HEK293 (cell line): ENCODE results near the gene DNAJB5.

Source experiments
- CTCF ChIA-PET: fragments of 350-600 bp; formaldehyde crosslinking; extraction: SDS; loops from one replicate; lab custom pipeline; 2021; ENCODE audit warnings: antibody characterized with exemption; lab: Yijun Ruan, JAX
- POLR2A ChIA-PET: fragments of 300-600 bp; formaldehyde crosslinking; extraction: SDS; loops from one replicate; lab custom pipeline; 2020; ENCODE audit warnings: antibody characterized with exemption, inconsistent platforms; lab: Yijun Ruan, JAX
- H3K27ac ChIP-seq: fragments of 200-500 bp; sonication (Bioruptor generic); 2 replicates; pipeline ENCODE4 v1.5.1; 2014; ENCODE audit warnings: low read depth, low read length, control low read depth, inconsistent platforms; ENCODE audit errors: extremely low read depth
- H3K36me3 ChIP-seq, 2 experiments: fragments of 200-500 bp in 1 of 2; sonication (Bioruptor generic) in 1 of 2; 1 replicate in 1 of 2; 2 replicates in 1 of 2; pipeline ENCODE4 v1.5.1; 2014 to 2017; ENCODE audit warnings: inconsistent platforms in 2 of 2, low read length in 2 of 2; ENCODE audit not compliant: control insufficient read depth in 2 of 2, insufficient read depth in 1 of 2
- H3K4me1 ChIP-seq: fragments of 200-500 bp; sonication (Bioruptor generic); 2 replicates; pipeline ENCODE4 v1.5.1; 2014; ENCODE audit warnings: mild to moderate bottlenecking, low read length, inconsistent platforms; ENCODE audit not compliant: control insufficient read depth, insufficient read depth
- H3K4me3 ChIP-seq: 2 replicates; pipeline ENCODE4 v1.5.1; 2011; ENCODE audit warnings: low read depth, mild to moderate bottlenecking, control low read depth, low read length, moderate library complexity
- H3K9me3 ChIP-seq: fragments of 200-500 bp; sonication (Bioruptor generic); 2 replicates; pipeline ENCODE4 v1.5.1; 2014; ENCODE audit warnings: low read depth, low read length, inconsistent platforms; ENCODE audit not compliant: control insufficient read depth, insufficient read depth
- BCL11B ChIP-seq: fragments of 450-650 bp; formaldehyde crosslinking; IDR thresholded peaks from 2 replicates; pipeline ENCODE4 v1.5.1; 2016; ENCODE audit warnings: low read depth, missing biosample characterization, missing genetic modification characterization
- REPIN1 ChIP-seq: fragments of 450-650 bp; formaldehyde crosslinking; IDR thresholded peaks from 2 replicates; pipeline ENCODE4 v1.5.1; 2017; ENCODE audit warnings: missing biosample characterization, missing genetic modification characterization, low read depth
- YY1 ChIP-seq: fragments of 450-650 bp; formaldehyde crosslinking; IDR thresholded peaks from 2 replicates; pipeline ENCODE4 v1.5.1; 2018; ENCODE audit warnings: missing biosample characterization, missing genetic modification characterization
- ZBTB20 ChIP-seq: fragments of 450-650 bp; formaldehyde crosslinking; IDR thresholded peaks from 2 replicates; pipeline ENCODE4 v1.5.1; 2016; ENCODE audit warnings: missing biosample characterization, missing genetic modification characterization
- ZFP3 ChIP-seq: fragments of 450-650 bp; formaldehyde crosslinking; IDR thresholded peaks from 2 replicates; pipeline ENCODE4 v1.5.1; 2016; ENCODE audit warnings: low read depth, missing biosample characterization, missing genetic modification characterization
- ZIC2 ChIP-seq: fragments of 450-650 bp; formaldehyde crosslinking; IDR thresholded peaks from 2 replicates; pipeline ENCODE4 v1.5.1; 2016; ENCODE audit warnings: missing biosample characterization, missing genetic modification characterization
- ZNF157 ChIP-seq: fragments of 450-650 bp; formaldehyde crosslinking; IDR thresholded peaks from 2 replicates; pipeline ENCODE4 v1.5.1; 2016; ENCODE audit warnings: missing biosample characterization, missing genetic modification characterization
- ZNF433 ChIP-seq: fragments of 450-650 bp; formaldehyde crosslinking; IDR thresholded peaks from 2 replicates; pipeline ENCODE4 v1.5.1; 2016; ENCODE audit warnings: missing biosample characterization, missing genetic modification characterization, low read depth
- ZNF48 ChIP-seq: fragments of 450-650 bp; formaldehyde crosslinking; IDR thresholded peaks from 2 replicates; pipeline ENCODE4 v1.5.1; 2016; ENCODE audit warnings: missing biosample characterization, missing genetic modification characterization
- ZNF571 ChIP-seq: fragments of 450-650 bp; formaldehyde crosslinking; IDR thresholded peaks from 2 replicates; pipeline ENCODE4 v1.5.0; 2017; ENCODE audit warnings: missing biosample characterization, missing genetic modification characterization
- ZNF585B ChIP-seq: fragments of 450-650 bp; formaldehyde crosslinking; IDR thresholded peaks from 2 replicates; pipeline ENCODE4 v1.5.1; 2016; ENCODE audit warnings: missing biosample characterization, missing genetic modification characterization
- ZNF596 ChIP-seq: fragments of 450-650 bp; IDR thresholded peaks from 2 replicates; pipeline ENCODE4 v1.5.0; 2018; ENCODE audit warnings: missing biosample characterization, mild to moderate bottlenecking, missing genetic modification characterization, moderate library complexity
- ZNF600 ChIP-seq: fragments of 450-650 bp; formaldehyde crosslinking; IDR thresholded peaks from 2 replicates; pipeline ENCODE4 v1.5.1; 2016; ENCODE audit warnings: missing biosample characterization, missing genetic modification characterization
- ZNF621 ChIP-seq: fragments of 450-650 bp; formaldehyde crosslinking; IDR thresholded peaks from 2 replicates; pipeline ENCODE4 v1.5.1; 2017; ENCODE audit warnings: missing biosample characterization, missing genetic modification characterization
- ZNF624 ChIP-seq: fragments of 450-650 bp; formaldehyde crosslinking; IDR thresholded peaks from 2 replicates; pipeline ENCODE4 v1.5.1; 2017; ENCODE audit warnings: missing biosample characterization, missing genetic modification characterization
- ZNF664 ChIP-seq: fragments of 450-650 bp; formaldehyde crosslinking; IDR thresholded peaks from 2 replicates; pipeline ENCODE4 v1.5.1; 2016; ENCODE audit warnings: missing biosample characterization, missing genetic modification characterization
- ZNF677 ChIP-seq: fragments of 450-650 bp; IDR thresholded peaks from 2 replicates; pipeline ENCODE4 v1.5.0; 2018; ENCODE audit warnings: missing biosample characterization, mild to moderate bottlenecking, missing genetic modification characterization, moderate library complexity
- ZNF843 ChIP-seq: fragments of 450-650 bp; formaldehyde crosslinking; IDR thresholded peaks from 2 replicates; pipeline ENCODE4 v1.5.1; 2016; ENCODE audit warnings: missing biosample characterization, missing genetic modification characterization
- ZXDB ChIP-seq: fragments of 450-650 bp; formaldehyde crosslinking; IDR thresholded peaks from 2 replicates; pipeline ENCODE4 v1.5.1; 2016; ENCODE audit warnings: missing biosample characterization, missing genetic modification characterization
- TF ChIP-seq, protein P1 (sequence below): fragments of 450-650 bp; formaldehyde crosslinking; IDR thresholded peaks from 2 replicates; pipeline ENCODE4 v1.5.1; 2016; ENCODE audit warnings: missing biosample characterization, missing genetic modification characterization
- TF ChIP-seq, protein P2 (sequence below): fragments of 450-650 bp; formaldehyde crosslinking; IDR thresholded peaks from 2 replicates; pipeline ENCODE4 v1.5.1; 2016; ENCODE audit warnings: missing biosample characterization, missing genetic modification characterization
- TF ChIP-seq, protein P3 (sequence below): sonication (generic); formaldehyde crosslinking; IDR thresholded peaks from 2 replicates; pipeline ENCODE4 v1.8.1; 2022; ENCODE audit warnings: mild to moderate bottlenecking, moderate library complexity, missing genetic modification reagents

Gene DNAJB5

DNA sequence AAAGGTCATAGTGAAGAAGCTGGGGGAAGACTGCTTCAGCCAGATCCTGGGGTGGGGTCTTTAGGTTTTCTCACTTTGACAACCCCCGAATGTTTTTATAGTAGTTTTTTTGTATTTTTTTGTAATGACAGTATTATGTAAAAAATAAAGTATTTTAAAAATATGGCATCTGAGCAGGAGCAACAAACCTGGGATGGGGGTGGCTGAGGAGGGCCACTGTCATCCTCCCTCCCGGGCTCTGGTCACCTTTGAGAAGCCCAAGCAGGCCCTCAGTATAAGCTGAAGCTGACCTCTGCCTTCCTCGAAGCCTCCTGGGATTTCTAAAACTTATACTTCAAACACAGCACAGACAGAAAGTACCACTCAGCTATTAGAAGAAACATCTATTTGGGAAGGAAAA is 8.7 kb downstream of the DNAJB5 start (continued):
- TF ChIP-seq, protein P1, sequence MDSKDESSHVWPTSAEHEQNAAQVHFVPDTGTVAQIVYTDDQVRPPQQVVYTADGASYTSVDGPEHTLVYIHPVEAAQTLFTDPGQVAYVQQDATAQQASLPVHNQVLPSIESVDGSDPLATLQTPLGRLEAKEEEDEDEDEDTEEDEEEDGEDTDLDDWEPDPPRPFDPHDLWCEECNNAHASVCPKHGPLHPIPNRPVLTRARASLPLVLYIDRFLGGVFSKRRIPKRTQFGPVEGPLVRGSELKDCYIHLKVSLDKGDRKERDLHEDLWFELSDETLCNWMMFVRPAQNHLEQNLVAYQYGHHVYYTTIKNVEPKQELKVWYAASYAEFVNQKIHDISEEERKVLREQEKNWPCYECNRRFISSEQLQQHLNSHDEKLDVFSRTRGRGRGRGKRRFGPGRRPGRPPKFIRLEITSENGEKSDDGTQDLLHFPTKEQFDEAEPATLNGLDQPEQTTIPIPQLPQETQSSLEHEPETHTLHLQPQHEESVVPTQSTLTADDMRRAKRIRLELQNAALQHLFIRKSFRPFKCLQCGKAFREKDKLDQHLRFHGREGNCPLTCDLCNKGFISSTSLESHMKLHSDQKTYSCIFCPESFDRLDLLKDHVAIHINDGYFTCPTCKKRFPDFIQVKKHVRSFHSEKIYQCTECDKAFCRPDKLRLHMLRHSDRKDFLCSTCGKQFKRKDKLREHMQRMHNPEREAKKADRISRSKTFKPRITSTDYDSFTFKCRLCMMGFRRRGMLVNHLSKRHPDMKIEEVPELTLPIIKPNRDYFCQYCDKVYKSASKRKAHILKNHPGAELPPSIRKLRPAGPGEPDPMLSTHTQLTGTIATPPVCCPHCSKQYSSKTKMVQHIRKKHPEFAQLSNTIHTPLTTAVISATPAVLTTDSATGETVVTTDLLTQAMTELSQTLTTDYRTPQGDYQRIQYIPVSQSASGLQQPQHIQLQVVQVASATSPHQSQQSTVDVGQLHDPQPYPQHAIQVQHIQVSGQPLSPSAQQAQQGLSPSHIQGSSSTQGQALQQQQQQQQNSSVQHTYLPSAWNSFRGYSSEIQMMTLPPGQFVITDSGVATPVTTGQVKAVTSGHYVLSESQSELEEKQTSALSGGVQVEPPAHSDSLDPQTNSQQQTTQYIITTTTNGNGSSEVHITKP (tag by site-specific recombination), result no peak
- no peak for TF ChIP-seq YY1 (tag by site-specific recombination)
- TF ChIP-seq REPIN1 (tag by site-specific recombination), result no peak
- TF ChIP-seq ZIC2 (tag by site-specific recombination), result no peak
- no peak for TF ChIP-seq ZBTB20 (tag by site-specific recombination)
- no peak for TF ChIP-seq ZNF600 (tag by site-specific recombination)

DNA sequence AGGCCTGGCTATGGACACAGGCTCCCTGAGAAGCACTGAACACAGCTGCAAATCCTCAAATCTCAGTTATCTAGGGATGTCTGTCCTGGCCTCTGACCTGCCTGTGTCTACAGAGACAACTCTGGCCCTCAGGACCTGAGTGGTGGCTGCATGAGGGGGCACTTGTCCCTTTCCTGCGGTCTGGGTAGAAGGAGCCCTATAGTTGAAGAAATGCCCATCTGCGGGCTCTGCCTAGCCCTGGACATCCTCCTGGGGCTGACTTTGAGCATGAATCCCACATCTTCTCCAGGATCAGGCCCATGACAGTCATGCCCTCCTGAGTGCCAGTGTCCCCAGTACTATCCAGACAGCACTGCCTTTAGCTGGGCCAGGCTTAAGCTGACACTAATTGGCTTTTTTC is 10.0 kb downstream of the DNAJB5 start:
- ChIA-PET CTCF (interaction anchor here (3.5 kb wide), 1 partner anchor 100 kb away, joined by 13 read pairs; no protein-coding TSS in a partner anchor), POLR2A (no interaction called here)
- no peak overlapping the region for H3K27ac ChIP-seq
- no peak overlapping the region for H3K4me3 ChIP-seq
- TF ChIP-seq ZNF624, result no peak
- H3K4me1 ChIP-seq, result no peaks in the 10 kb centered on the region
- peaks cover 0 to 20% of the 10 kb centered on the region in 2 experiments; a peak in 1 of 3 replicates for H3K36me3 ChIP-seq
- H3K9me3 ChIP-seq, result no peaks in the 10 kb centered on the region

DNA sequence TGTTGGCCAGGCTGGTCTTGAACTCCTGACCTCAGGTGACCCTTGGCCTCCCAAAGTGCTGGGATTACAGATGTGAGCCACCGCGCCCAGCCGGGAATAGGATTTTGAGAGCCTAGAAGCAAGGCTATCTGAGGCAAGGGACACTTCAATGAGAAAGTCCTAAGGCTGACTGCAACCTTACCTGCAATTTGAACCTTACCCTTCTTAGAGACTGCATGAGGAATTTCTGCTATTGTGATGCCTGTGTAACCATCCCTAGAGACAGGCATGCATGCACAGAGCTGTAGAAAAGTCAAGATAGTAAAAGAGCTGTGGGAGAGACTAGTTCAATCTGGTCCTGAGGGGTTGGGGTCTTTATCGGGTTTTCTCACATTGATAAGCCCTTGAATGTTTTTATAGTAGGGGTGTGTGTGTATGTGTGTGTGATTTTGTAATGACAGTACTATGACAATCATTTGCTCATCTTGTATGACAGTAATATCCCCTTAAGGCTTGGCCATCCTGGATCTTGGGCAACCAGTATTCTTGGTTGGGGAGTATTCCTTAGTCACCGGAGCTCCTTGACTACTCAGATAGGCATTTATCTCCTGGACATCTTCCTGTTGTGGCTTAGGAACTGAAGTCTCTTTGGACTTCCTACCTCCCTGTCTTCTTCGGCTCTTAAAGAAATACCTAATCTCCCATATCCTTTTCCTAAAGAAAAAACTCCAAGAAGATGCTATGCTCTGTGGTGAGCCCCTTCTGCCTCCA is 11.2 kb downstream of the DNAJB5 start:
- H3K9me3 ChIP-seq, result no peaks in the 10 kb centered on the region
- no peak for TF ChIP-seq ZNF621
- TF ChIP-seq ZNF664 (tag by site-specific recombination), result no peak
- no peak for TF ChIP-seq ZNF596 (tag by site-specific recombination)
- no peak for TF ChIP-seq ZNF843 (tag by site-specific recombination)
- TF ChIP-seq ZFP3 (tag by site-specific recombination), result no peak
- no peak for TF ChIP-seq ZNF48
- TF ChIP-seq, protein P2, sequence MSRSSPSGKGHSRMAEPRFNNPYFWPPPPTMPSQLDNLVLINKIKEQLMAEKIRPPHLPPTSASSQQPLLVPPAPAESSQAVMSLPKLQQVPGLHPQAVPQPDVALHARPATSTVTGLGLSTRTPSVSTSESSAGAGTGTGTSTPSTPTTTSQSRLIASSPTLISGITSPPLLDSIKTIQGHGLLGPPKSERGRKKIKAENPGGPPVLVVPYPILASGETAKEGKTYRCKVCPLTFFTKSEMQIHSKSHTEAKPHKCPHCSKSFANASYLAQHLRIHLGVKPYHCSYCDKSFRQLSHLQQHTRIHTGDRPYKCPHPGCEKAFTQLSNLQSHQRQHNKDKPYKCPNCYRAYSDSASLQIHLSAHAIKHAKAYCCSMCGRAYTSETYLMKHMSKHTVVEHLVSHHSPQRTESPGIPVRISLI (tag by site-specific recombination), result no peak
- TF ChIP-seq BCL11B (tag by site-specific recombination), result no peak
- TF ChIP-seq, protein P3, sequence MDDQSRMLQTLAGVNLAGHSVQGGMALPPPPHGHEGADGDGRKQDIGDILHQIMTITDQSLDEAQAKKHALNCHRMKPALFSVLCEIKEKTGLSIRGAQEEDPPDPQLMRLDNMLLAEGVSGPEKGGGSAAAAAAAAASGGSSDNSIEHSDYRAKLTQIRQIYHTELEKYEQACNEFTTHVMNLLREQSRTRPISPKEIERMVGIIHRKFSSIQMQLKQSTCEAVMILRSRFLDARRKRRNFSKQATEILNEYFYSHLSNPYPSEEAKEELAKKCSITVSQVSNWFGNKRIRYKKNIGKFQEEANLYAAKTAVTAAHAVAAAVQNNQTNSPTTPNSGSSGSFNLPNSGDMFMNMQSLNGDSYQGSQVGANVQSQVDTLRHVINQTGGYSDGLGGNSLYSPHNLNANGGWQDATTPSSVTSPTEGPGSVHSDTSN (CRISPR knock-in tag), result no peak
- TF ChIP-seq ZNF433 (tag by site-specific recombination), result no peak
- no peak for TF ChIP-seq ZXDB (tag by site-specific recombination)
- TF ChIP-seq ZNF585B (tag by site-specific recombination), result no peak
- TF ChIP-seq ZNF571 (tag by site-specific recombination), result no peak
- no peak for TF ChIP-seq ZNF157 (tag by site-specific recombination)
- no peak for TF ChIP-seq ZNF677 (tag by site-specific recombination)
- H3K36me3 ChIP-seq, result peaks cover 0 to 20% of the 10 kb centered on the region in 2 experiments; a peak in 1 of 3 replicates
- CTCF ChIA-PET, result interaction anchor here (0.5 to 3.5 kb wide), 5 partner anchors 65 to 480 kb away, joined by 3 to 13 read pairs (median 4); no protein-coding TSS in a partner anchor
- no peak overlapping the region for H3K27ac ChIP-seq
- no peak overlapping the region for H3K4me3 ChIP-seq
- H3K4me1 ChIP-seq, result no peaks in the 10 kb centered on the region
- POLR2A ChIA-PET, result no interaction called here
